HepG2 (cell line): Measurements from ENCODE around the gene PPM1G. TPM values are rescaled to one million over a fixed set of nuclear protein-coding genes. Genes with fewer than 3 reads are reported as not detected.
A peak's percentile ranks its signal among the peaks of the same experiment; 100 is the strongest.

Source experiments
- AHDC1 ChIP-seq: sonication (generic); formaldehyde crosslinking; IDR thresholded peaks from 2 replicates; pipeline ENCODE4 v1.5.1; 2020; ENCODE audit warnings: mild to moderate bottlenecking, missing genetic modification reagents, borderline replicate concordance
- FOXK2 ChIP-seq: fragments of 450-650 bp; IDR thresholded peaks from 2 replicates; pipeline ENCODE4 v1.6.1; 2016
- HMGA1 ChIP-seq: sonication (generic); formaldehyde crosslinking; conservative IDR thresholded peaks from 2 replicates; pipeline ENCODE4 v1.4.0; 2020; ENCODE audit warnings: missing genetic modification reagents
- HOXA7 ChIP-seq: sonication (generic); formaldehyde crosslinking; IDR thresholded peaks from 2 replicates; pipeline ENCODE4 v1.8.1; 2022; ENCODE audit warnings: mild to moderate bottlenecking, missing genetic modification reagents, moderate library complexity
- MBD4 ChIP-seq: IDR thresholded peaks from 2 replicates; pipeline ENCODE4 v1.6.1; 2012; ENCODE audit warnings: low read length, inconsistent platforms, borderline replicate concordance
- NFAT5 ChIP-seq: sonication (generic); formaldehyde crosslinking; IDR thresholded peaks from 2 replicates; pipeline ENCODE4 v1.4.0; 2020; ENCODE audit warnings: missing genetic modification reagents
- NR2F6 ChIP-seq, 2 experiments: IDR thresholded peaks; 2 replicates each; pipeline ENCODE4 v1.6.1; 2016; ENCODE audit warnings: antibody characterized with exemption in 1 of 2, mild to moderate bottlenecking in 1 of 2
- RNF2 ChIP-seq: fragments of 450-650 bp; conservative IDR thresholded peaks from 2 replicates; pipeline ENCODE4 v1.6.1; 2016; ENCODE audit warnings: low read depth
- SATB2 ChIP-seq: sonication (generic); formaldehyde crosslinking; IDR thresholded peaks from 2 replicates; pipeline ENCODE4 v1.5.0; 2020; ENCODE audit warnings: missing genetic modification reagents
- ZNF546 ChIP-seq: sonication (generic); formaldehyde crosslinking; conservative IDR thresholded peaks from 2 replicates; pipeline ENCODE4 v1.8.1; 2023; ENCODE audit warnings: mild to moderate bottlenecking, missing genetic modification reagents
- ZNF558 ChIP-seq: sonication (generic); formaldehyde crosslinking; IDR thresholded peaks from 2 replicates; pipeline ENCODE4 v1.9.0; 2022; ENCODE audit warnings: mild to moderate bottlenecking, missing genetic modification reagents, borderline replicate concordance
- ZNF615 ChIP-seq: sonication (generic); formaldehyde crosslinking; IDR thresholded peaks from 2 replicates; pipeline ENCODE4 v1.5.0; 2020; ENCODE audit warnings: mild to moderate bottlenecking, missing genetic modification reagents, borderline replicate concordance
- ZNF768 ChIP-seq: sonication (generic); formaldehyde crosslinking; IDR thresholded peaks from 2 replicates; pipeline ENCODE4 v1.4.0; 2020; ENCODE audit warnings: missing genetic modification reagents
- polyA plus RNA-seq, 8 experiments: library from polyadenylated mRNA; depleted of rRNA in 3 of 8; stranded (reverse) in 7 of 8; unstranded in 1 of 8; fragments of >200 nt; fragmentation: Illumina TruSeq in 4 of 8; extraction: Trizol in 4 of 8; gene quantifications; 2 replicates each; pipeline versions ENCODE4 v1.2.1 to v1.2.3, GENCODE V29; 2011 to 2016; ENCODE audit warnings: low read depth in 4 of 8, missing spikeins in 1 of 8, mixed read lengths in 1 of 8; ENCODE audit not compliant: insufficient read depth in 1 of 8
- total RNA-seq, 5 experiments: library from RNA; depleted of rRNA; stranded (reverse); fragments of >200 nt; fragmentation: Illumina TruSeq; extraction: Trizol; gene quantifications; 2 replicates each; pipeline ENCODE4 v1.2.3, GENCODE V29; 2016; ENCODE audit warnings: low read depth in 1 of 5
- TF ChIP-seq, protein P1 (sequence below): sonication (generic); formaldehyde crosslinking; IDR thresholded peaks from 2 replicates; pipeline ENCODE4 v1.8.0; 2022; ENCODE audit warnings: missing genetic modification reagents, low read depth, mild to moderate bottlenecking, borderline replicate concordance
- TF ChIP-seq, protein P2 (sequence below): sonication (generic); formaldehyde crosslinking; IDR thresholded peaks from 2 replicates; pipeline ENCODE4 v1.4.0; 2020; ENCODE audit warnings: mild to moderate bottlenecking, low read depth, missing genetic modification reagents

PPM1G gene
- total and polyA plus RNA-seq, 2 of the 13 experiments (the other 11 are each of a cell fraction or from before 2014, with no cell fraction given): 58.2 to 213 TPM

DNA sequence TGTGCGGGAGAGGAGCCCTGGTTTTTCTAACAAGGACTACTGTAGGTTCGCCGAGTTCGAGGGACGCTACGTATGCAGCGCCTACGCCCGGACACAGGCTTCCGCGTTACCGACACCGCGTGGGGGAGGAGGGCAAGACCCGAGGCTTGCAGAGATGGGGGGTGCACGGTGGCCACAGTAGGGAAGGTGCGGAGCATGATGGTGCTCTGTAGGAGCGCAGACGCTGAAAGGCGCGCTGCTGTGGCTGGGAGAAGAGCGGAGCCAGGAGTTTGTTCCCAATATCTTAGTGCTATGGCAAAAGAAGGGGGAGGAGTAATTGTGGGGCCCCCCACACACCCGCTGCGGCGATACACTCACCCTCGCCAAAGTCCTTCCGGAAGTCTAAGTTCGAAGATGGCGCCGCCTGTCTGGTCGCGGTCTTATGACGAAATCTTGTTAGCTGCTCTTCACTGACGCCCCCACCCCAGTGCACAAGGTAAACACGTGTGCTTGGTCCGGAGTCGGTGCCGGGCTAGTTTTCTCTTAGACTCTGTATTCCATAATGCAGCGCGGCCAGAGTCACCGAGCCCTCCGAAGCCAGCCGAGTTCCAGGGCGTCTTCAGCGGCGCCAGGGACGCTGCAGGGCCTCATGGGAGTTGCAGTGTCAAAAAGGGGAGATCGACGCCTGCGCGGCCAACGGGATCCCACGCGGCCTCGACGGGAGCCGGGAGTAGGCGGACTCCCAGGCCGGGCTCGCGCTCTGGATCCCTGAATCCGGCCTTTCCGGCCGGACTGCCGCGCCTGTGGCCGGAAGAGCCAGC, 52.8 kb downstream of the PPM1G start, which contains the start of gene GTF3C2 (continued):
- TF ChIP-seq AHDC1 (peak; percentile 41; the same call in 1 of the 2 replicates), ZNF546 (CRISPR knock-in tag) (peak; percentile 78; the same call in 1 of the 2 replicates), RNF2 (peak; percentile 96), FOXK2 (peak; percentile 96), NR2F6 (IDR thresholded peaks at IDR 0.05) (peak; percentile 49; the same call in 1 of the 2 replicates), NR2F6 (CRISPR knock-in tag; IDR thresholded peaks at IDR 0.05) (peak; percentile 40), NFAT5 (peak; percentile 90), SATB2 (peak; percentile 69; the same call in 1 of the 2 replicates), HMGA1 (CRISPR knock-in tag) (no peak), ZNF615 (CRISPR knock-in tag) (peak; percentile 32; the same call in 1 of the 2 replicates), MBD4 (no peak), ZNF558 (CRISPR knock-in tag) (peak; percentile 91; the same call in 1 of the 2 replicates), HOXA7 (CRISPR knock-in tag) (no peak), ZNF768 (CRISPR knock-in tag) (peak; percentile 54; the same call in 1 of the 2 replicates)
- TF ChIP-seq, protein P1, sequence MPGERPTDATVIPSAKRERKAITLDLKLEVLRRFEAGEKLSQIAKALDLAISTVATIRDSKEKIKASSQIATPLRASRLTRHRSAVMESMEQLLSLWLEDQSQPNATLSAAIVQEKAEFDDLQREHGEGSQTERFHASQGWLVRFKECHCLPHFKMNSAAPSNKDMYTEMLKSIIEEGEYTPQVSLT: no peak; the same call in 1 of the 2 replicates
- TF ChIP-seq, protein P2, sequence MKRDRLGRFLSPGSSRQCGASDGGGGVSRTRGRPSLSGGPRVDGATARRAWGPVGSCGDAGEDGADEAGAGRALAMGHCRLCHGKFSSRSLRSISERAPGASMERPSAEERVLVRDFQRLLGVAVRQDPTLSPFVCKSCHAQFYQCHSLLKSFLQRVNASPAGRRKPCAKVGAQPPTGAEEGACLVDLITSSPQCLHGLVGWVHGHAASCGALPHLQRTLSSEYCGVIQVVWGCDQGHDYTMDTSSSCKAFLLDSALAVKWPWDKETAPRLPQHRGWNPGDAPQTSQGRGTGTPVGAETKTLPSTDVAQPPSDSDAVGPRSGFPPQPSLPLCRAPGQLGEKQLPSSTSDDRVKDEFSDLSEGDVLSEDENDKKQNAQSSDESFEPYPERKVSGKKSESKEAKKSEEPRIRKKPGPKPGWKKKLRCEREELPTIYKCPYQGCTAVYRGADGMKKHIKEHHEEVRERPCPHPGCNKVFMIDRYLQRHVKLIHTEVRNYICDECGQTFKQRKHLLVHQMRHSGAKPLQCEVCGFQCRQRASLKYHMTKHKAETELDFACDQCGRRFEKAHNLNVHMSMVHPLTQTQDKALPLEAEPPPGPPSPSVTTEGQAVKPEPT (CRISPR knock-in tag): peak; percentile 17; the same call in 1 of the 2 replicates
